Upper lobe of left lung (tissue), 4 donors: Measurements from ENCODE around the gene HPS1.

ENCODE experiments used
- CTCF ChIP-seq, 6 experiments: fragments of 450-650 bp in 4 of 6; fragments of 200-600 bp in 2 of 6; sonication (generic) in 2 of 6; IDR thresholded peaks; one replicate each; pipeline ENCODE4 v1.5.1; 2016 to 2019; ENCODE audit warnings: antibody characterized with exemption in 6 of 6
- EP300 ChIP-seq, 4 donors: sonication (generic); formaldehyde crosslinking; IDR thresholded peaks; one replicate each; pipeline ENCODE4 v1.5.1; 2017; ENCODE audit warnings: antibody characterized with exemption in 4 of 4, control low read depth in 2 of 4
- POLR2A ChIP-seq, 4 donors: fragments of 450-650 bp; IDR thresholded peaks; one replicate each; pipeline ENCODE4 v1.5.1; 2016 to 2017; ENCODE audit warnings: antibody characterized with exemption in 4 of 4, mild to moderate bottlenecking in 2 of 4
- POLR2AphosphoS5 ChIP-seq, 2 donors: sonication (generic); formaldehyde crosslinking; IDR thresholded peaks; one replicate each; pipeline ENCODE4 v1.5.1; 2017; ENCODE audit warnings: antibody characterized with exemption in 2 of 2

DNA sequence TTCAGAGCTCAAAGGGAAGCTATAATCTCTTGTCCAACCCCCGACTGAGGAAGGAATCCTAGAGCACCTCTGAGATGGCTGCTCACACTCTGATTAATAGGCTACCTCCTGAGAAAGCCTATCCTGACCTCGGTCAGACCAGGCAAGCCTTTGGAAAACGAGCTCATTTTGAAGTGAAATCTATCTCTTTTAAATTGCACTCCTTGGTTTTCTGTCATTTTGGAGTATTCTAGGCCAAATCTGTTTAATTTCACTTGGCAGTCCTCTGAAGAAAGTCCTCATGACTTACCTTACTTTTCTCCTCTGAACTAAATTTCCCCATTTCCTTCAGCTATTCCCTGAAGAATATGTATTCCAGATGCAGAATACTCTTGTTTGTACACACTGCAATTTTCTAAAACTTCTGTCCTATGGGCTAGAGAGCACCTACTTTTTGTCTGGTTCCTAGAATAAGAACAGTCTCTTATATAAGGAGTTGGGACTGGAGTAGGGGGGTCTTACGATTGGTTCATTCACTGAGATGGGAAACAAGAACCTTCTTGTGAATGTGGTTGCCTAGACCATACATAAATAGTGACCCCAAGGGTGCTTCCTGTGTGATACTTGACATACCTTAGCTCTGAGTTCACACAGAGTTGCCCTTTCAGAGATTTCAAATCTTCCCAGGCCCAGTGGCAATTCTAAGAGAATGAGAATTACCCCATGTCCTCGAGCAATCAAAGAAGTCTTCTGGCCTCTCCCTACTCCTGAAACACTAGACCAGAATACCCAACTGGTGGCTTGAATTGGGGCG is 31.9 kb upstream of the HPS1 start:
- TF ChIP-seq CTCF (IDR thresholded peaks at IDR 0.05) (no peak), EP300 (IDR thresholded peaks at IDR 0.05) (no peak), POLR2A (IDR thresholded peaks at IDR 0.05) (no peak), POLR2AphosphoS5 (IDR thresholded peaks at IDR 0.05) (no peak)
